Measurements from ENCODE around the gene DDO. TPM values are rescaled to one million over a fixed set of nuclear protein-coding genes. Genes with fewer than 3 reads are reported as not detected.

DDO gene
- total and polyA plus RNA-seq, 2 of the 4 experiments (the other 2 are of a cell fraction), result 0.15 to 0.18 TPM

GRCh38 chr6:110367825-110368224, 47.5 kb downstream of the DDO start:
- H3K4me1 ChIP-seq (ENCODE audit: control insufficient read depth, insufficient read depth, low read length), result no peaks in the 10 kb centered on the region
- ChIA-PET POLR2A (ENCODE audit: unreplicated experiment) (no interaction called here), CTCF (no interaction called here)
- H3K9ac ChIP-seq (ENCODE audit: low read depth, low read length), result no peak overlapping the region
- intact Hi-C loops (cut with micrococcal nuclease), result no loop called here
- H3K4me2 ChIP-seq (ENCODE audit: low read depth, low read length), result no peak overlapping the region
- ATAC-seq (ENCODE audit: low read depth) (no peak), DNase-seq (no peak)
- no peak overlapping the region for H3K4ac ChIP-seq (ENCODE audit: low read depth, low read length)
- H2BK15ac ChIP-seq (ENCODE audit: low read depth, low read length), result no peak overlapping the region
- H3K56ac ChIP-seq (ENCODE audit: extremely low read depth, insufficient read depth, low read length), result no peak overlapping the region
- no peak overlapping the region for H2BK120ac ChIP-seq (ENCODE audit: low read depth, low read length)
- H2BK20ac ChIP-seq (ENCODE audit: low read depth, low read length), result no peak overlapping the region
- H3K9me3 ChIP-seq (ENCODE audit: control insufficient read depth, insufficient read depth, low read length), result no peaks in the 10 kb centered on the region
- no peaks in the 10 kb centered on the region for H4K20me1 ChIP-seq (ENCODE audit: insufficient read depth, low read length)
- no peak overlapping the region for H4K8ac ChIP-seq (ENCODE audit: low read depth in 2 of 2, low read length in 2 of 2)
- TF ChIP-seq, protein P1, sequence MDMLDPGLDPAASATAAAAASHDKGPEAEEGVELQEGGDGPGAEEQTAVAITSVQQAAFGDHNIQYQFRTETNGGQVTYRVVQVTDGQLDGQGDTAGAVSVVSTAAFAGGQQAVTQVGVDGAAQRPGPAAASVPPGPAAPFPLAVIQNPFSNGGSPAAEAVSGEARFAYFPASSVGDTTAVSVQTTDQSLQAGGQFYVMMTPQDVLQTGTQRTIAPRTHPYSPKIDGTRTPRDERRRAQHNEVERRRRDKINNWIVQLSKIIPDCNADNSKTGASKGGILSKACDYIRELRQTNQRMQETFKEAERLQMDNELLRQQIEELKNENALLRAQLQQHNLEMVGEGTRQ (IDR thresholded peaks at IDR 0.05; ENCODE audit: low read depth, low read length), result no peak
- TF ChIP-seq CTCF (conservative IDR thresholded peaks at IDR 0.05; ENCODE audit: low read depth, low read length), result no peak
- no peak for TF ChIP-seq CHD1 (IDR thresholded peaks at IDR 0.05; ENCODE audit: low read depth, low read length)
- TF ChIP-seq CEBPB (IDR thresholded peaks at IDR 0.05; ENCODE audit: low read depth, low read length), result no peak
- TF ChIP-seq SMC3 (IDR thresholded peaks at IDR 0.05; ENCODE audit: low read depth, low read length), result no peak
- TF ChIP-seq NFE2L2 (IDR thresholded peaks at IDR 0.05; ENCODE audit: low read depth, low read length), result no peak
- H3K4me3 ChIP-seq (ENCODE audit: insufficient read depth, low read depth, low read length), result no peak overlapping the region
- no peak overlapping the region for H3K23ac ChIP-seq (ENCODE audit: low read depth, low read length)
- H2AK5ac ChIP-seq (ENCODE audit: low read depth, low read length), result no peak overlapping the region
- H2BK5ac ChIP-seq (ENCODE audit: low read depth, low read length, poor library complexity, severe bottlenecking), result no peak overlapping the region
- no peak overlapping the region for H2AFZ ChIP-seq (replicated peaks; ENCODE audit: low read length, poor library complexity)
- H3K27ac ChIP-seq (ENCODE audit: insufficient read depth, low read length), result no peak overlapping the region
- in situ Hi-C loops (cut with MboI; ENCODE audit: low sequenced_read_pairs), result no loop called here
- H3K9me1 ChIP-seq (ENCODE audit: insufficient read depth, low read length), result no peaks in the 10 kb centered on the region
- no peak overlapping the region for H2AK9ac ChIP-seq (replicated peaks; ENCODE audit: low read depth, low read length, poor library complexity)
- no TSS peak for BruUV-seq (replicated peaks)
- peaks cover 41% of the 10 kb centered on the region for H3K27me3 ChIP-seq (ENCODE audit: control insufficient read depth, insufficient read depth, low read length)
- H3K36me3 ChIP-seq (ENCODE audit: control insufficient read depth, insufficient read depth, low read length), result no peaks in the 10 kb centered on the region
- H3K18ac ChIP-seq (ENCODE audit: low read depth, low read length), result no peak overlapping the region
- no peak overlapping the region for H4K5ac ChIP-seq (ENCODE audit: low read depth, low read length)
- no peak overlapping the region for H4K91ac ChIP-seq (ENCODE audit: insufficient read depth, low read depth, low read length)
- H3K79me1 ChIP-seq (ENCODE audit: low read depth in 1 of 2, low read length in 2 of 2), result no peaks in the 10 kb centered on the region
- H3K14ac ChIP-seq (replicated peaks; ENCODE audit: low read depth, low read length), result no peak overlapping the region
- dilution Hi-C loops (cut with HindIII; ENCODE audit: low sequenced_read_pairs, unreplicated experiment), result no loop called here
- WGBS, 2 experiments (ENCODE audit: extremely low coverage in 2 of 2, insufficient read length in 1 of 2), result no CpG with 5 or more reads among the region's 1 CpG
